DMS79 treated with DMSO at 0.1 percent for 48 hours (cell line): Measurements from ENCODE around the gene PRND.
"Not testable (repeated sequence)": the region's sequence is repeated elsewhere in the genome, so short reads cannot be mapped to it uniquely, and the experiment has no call there.

Experiments
- DNase-seq: peaks from one replicate; lab custom pipeline; 2025; lab: John Stamatoyannopoulos, UW

The PRND gene

GRCh38 chr20:4721719-4722118 lies at the start of gene PRND:
Gene PRND, plus strand, starts transcription at chr20:4721909. Its CDS starts 2,643 bp downstream, at chr20:4724552.
- DNase-seq, result no peak

- DNase-seq, result no peak
Measured at GRCh38 chr20:4672948-4673347, 48.8 kb upstream of the PRND start.

GRCh38 chr20:4673371-4674001 lies 48.2 kb upstream of the PRND start:
- DNase-seq, result no peak

- DNase-seq, result no peak
Measured at GRCh38 chr20:4674672-4675071, 47.0 kb upstream of the PRND start.

- DNase-seq, result no peak
Measured at GRCh38 chr20:4677846-4678245, 43.9 kb upstream of the PRND start.

- no peak for DNase-seq
Measured at GRCh38 chr20:4681401-4681800, 40.3 kb upstream of the PRND start.

GRCh38 chr20:4681991-4682401 lies 39.7 kb upstream of the PRND start:
- no peak for DNase-seq

- DNase-seq, result no peak
Measured at GRCh38 chr20:4682682-4683081, 39.0 kb upstream of the PRND start.

GRCh38 chr20:4683261-4683660 lies 38.4 kb upstream of the PRND start:
- DNase-seq, result no peak

GRCh38 chr20:4684837-4685413 lies 36.8 kb upstream of the PRND start:
- no peak for DNase-seq

GRCh38 chr20:4685923-4686221 lies 35.8 kb upstream of the PRND start:
- DNase-seq, result no peak

GRCh38 chr20:4688305-4688704 lies 33.4 kb upstream of the PRND start:
- no peak for DNase-seq

GRCh38 chr20:4689220-4689619 lies 32.5 kb upstream of the PRND start:
- DNase-seq, result no peak

GRCh38 chr20:4691753-4692152 lies 30.0 kb upstream of the PRND start:
- DNase-seq, result no peak

GRCh38 chr20:4694076-4694475 lies 27.6 kb upstream of the PRND start:
- DNase-seq, result no peak

- DNase-seq, result no peak
Measured at GRCh38 chr20:4697189-4697830, 24.4 kb upstream of the PRND start.

- DNase-seq, result no peak
Measured at GRCh38 chr20:4697831-4698221, 23.9 kb upstream of the PRND start.

- DNase-seq, result no peak
Measured at GRCh38 chr20:4699216-4699615, 22.5 kb upstream of the PRND start.

- no peak for DNase-seq
Measured at GRCh38 chr20:4699957-4700356, 21.8 kb upstream of the PRND start.

- no peak for DNase-seq
Measured at GRCh38 chr20:4702562-4703280, 19.0 kb upstream of the PRND start.

GRCh38 chr20:4703281-4703676 lies 18.4 kb upstream of the PRND start:
- no peak for DNase-seq

- DNase-seq, result not testable (repeated sequence)
Measured at GRCh38 chr20:4706941-4707340, 14.8 kb upstream of the PRND start.

- no peak for DNase-seq
Measured at GRCh38 chr20:4708036-4708435, 13.7 kb upstream of the PRND start.
